ENCODE results near the gene ATP6V1E1.

DNA sequence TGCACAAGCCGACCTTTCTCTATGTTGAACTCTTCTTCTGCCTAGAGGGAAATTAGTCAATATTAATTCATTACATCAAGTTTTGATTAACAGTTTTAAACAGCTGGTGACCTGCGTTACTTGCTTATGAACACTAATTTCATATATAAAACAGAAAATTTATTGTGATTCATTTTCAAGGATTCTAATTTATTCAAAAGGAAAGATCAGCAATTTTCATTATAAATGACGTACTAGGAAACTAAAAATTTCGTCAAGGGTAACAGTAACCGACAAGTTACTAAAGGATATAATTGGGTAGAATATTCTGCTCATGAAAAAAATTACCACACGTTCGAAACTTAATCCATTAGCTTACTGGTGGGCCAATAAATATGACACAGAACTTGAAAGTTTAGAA lies 15.3 kb downstream of the ATP6V1E1 start:
- TF ChIP-seq EZH2 (IDR thresholded peaks at IDR 0.05), result no peak
- TF ChIP-seq POLR2AphosphoS5 (IDR thresholded peaks at IDR 0.05; ENCODE audit: borderline replicate concordance, low read depth, low read length), result no peak
